K562 (cell line): ENCODE results near the gene INTS6L. TPM values are rescaled to one million over a fixed set of nuclear protein-coding genes. Genes with fewer than 3 reads are reported as not detected.

Experiments used
- ARID1B ChIP-seq: fragments of 450-650 bp; IDR thresholded peaks from 2 replicates; pipeline ENCODE4 v1.6.1; 2016; ENCODE audit warnings: antibody characterized with exemption, mild to moderate bottlenecking, inconsistent platforms
- ATF7 ChIP-seq: fragments of 450-650 bp; IDR thresholded peaks from 2 replicates; pipeline ENCODE4 v1.7.1; 2014; ENCODE audit warnings: mild to moderate bottlenecking, moderate library complexity
- CHAMP1 ChIP-seq: fragments of 450-650 bp; IDR thresholded peaks from 2 replicates; pipeline ENCODE4 v1.6.1; 2016; ENCODE audit warnings: mild to moderate bottlenecking
- ELF2 ChIP-seq: fragments of 250-450 bp; sonication (Bioruptor Pico); IDR thresholded peaks from 2 replicates; pipeline ENCODE4 v1.5.0; 2021; ENCODE audit warnings: mild to moderate bottlenecking
- KDM1A ChIP-seq, 2 experiments: fragments of 450-650 bp; IDR thresholded peaks; 2 replicates each; pipeline ENCODE4 v1.6.1; 2016; ENCODE audit warnings: mild to moderate bottlenecking in 2 of 2
- LEF1 ChIP-seq: fragments of 450-650 bp; IDR thresholded peaks from 2 replicates; pipeline ENCODE4 v1.6.1; 2016; ENCODE audit warnings: mild to moderate bottlenecking
- MEIS2 ChIP-seq: fragments of 450-650 bp; IDR thresholded peaks from 2 replicates; pipeline ENCODE4 v1.6.1; 2014; ENCODE audit warnings: mild to moderate bottlenecking; ENCODE audit not compliant: partially characterized antibody
- MYNN ChIP-seq, 2 experiments: sonication (generic); formaldehyde crosslinking in 1 of 2; IDR thresholded peaks; 2 replicates each; pipeline versions ENCODE4 v1.5.0 to v1.6.1; 2016 to 2020; ENCODE audit warnings: antibody characterized with exemption in 1 of 2, missing genetic modification reagents in 1 of 2
- NFRKB ChIP-seq: fragments of 450-650 bp; IDR thresholded peaks from 2 replicates; pipeline ENCODE4 v1.6.1; 2016; ENCODE audit warnings: low read depth
- PBX2 ChIP-seq, 2 experiments: IDR thresholded peaks in 1 of 2; conservative IDR thresholded peaks in 1 of 2; 2 replicates each; pipeline ENCODE4 v1.6.1; 2016; ENCODE audit warnings: low read depth in 2 of 2, mild to moderate bottlenecking in 1 of 2, missing compliant biosample characterization in 1 of 2, missing genetic modification characterization in 1 of 2, moderate library complexity in 1 of 2
- PYGO2 ChIP-seq: fragments of 450-650 bp; IDR thresholded peaks from 2 replicates; pipeline ENCODE4 v1.6.1; 2016; ENCODE audit warnings: mild to moderate bottlenecking, missing genetic modification characterization, moderate library complexity, missing compliant biosample characterization
- SMAD4 ChIP-seq: fragments of 250-450 bp; sonication (Bioruptor Pico); conservative IDR thresholded peaks from 2 replicates; pipeline ENCODE4 v1.8.0; 2021; ENCODE audit warnings: inconsistent platforms, mild to moderate bottlenecking, moderate library complexity
- SMARCA4 ChIP-seq: fragments of 450-650 bp; IDR thresholded peaks from 2 replicates; pipeline ENCODE4 v1.6.1; 2016
- SMARCE1 ChIP-seq: fragments of 450-650 bp; IDR thresholded peaks from 2 replicates; pipeline ENCODE4 v1.7.1; 2016; ENCODE audit warnings: mild to moderate bottlenecking
- SOX6 ChIP-seq: fragments of 450-650 bp; IDR thresholded peaks from 2 replicates; pipeline ENCODE4 v1.6.1; 2014; ENCODE audit warnings: mild to moderate bottlenecking
- STAT5A ChIP-seq: IDR thresholded peaks from 2 replicates; pipeline ENCODE4 v1.6.1; 2012; ENCODE audit warnings: low read length, inconsistent platforms, borderline replicate concordance
- TEAD4 ChIP-seq, 2 experiments: sonication (generic) in 1 of 2; formaldehyde crosslinking in 1 of 2; IDR thresholded peaks; 2 replicates each; pipeline versions ENCODE4 v1.6.1 to v1.8.0; 2012 to 2022; ENCODE audit warnings: borderline replicate concordance in 1 of 2, inconsistent platforms in 1 of 2, low read length in 1 of 2, mild to moderate bottlenecking in 1 of 2, missing genetic modification reagents in 1 of 2
- THRA ChIP-seq: fragments of 450-650 bp; IDR thresholded peaks from 2 replicates; pipeline ENCODE4 v1.6.1; 2017; ENCODE audit warnings: mild to moderate bottlenecking, moderate library complexity
- ZKSCAN8 ChIP-seq: fragments of 200-800 bp; sonication (Bioruptor generic); IDR thresholded peaks from 2 replicates; pipeline ENCODE4 v1.6.1; 2016; ENCODE audit warnings: missing genetic modification characterization, missing compliant biosample characterization
- ZNF586 ChIP-seq: fragments of 450-650 bp; formaldehyde crosslinking; conservative IDR thresholded peaks from 2 replicates; pipeline ENCODE4 v1.4.0; 2020; ENCODE audit warnings: mild to moderate bottlenecking, moderate library complexity
- ZNF589 ChIP-seq: fragments of 200-800 bp; sonication (Bioruptor generic); IDR thresholded peaks from 2 replicates; pipeline ENCODE4 v1.6.1; 2016; ENCODE audit warnings: low read depth, missing genetic modification characterization, missing compliant biosample characterization
- ZNF785 ChIP-seq: fragments of 250-450 bp; sonication (Bioruptor Pico); IDR thresholded peaks from 2 replicates; pipeline ENCODE4 v1.4.0; 2020; ENCODE audit warnings: mild to moderate bottlenecking
- polyA plus RNA-seq, 8 experiments: library from polyadenylated mRNA; depleted of rRNA in 4 of 8; stranded (reverse) in 5 of 8; unstranded in 3 of 8; fragments of >200 nt; fragmentation: Nextera tagmentation in 2 of 8; fragmentation: Illumina TruSeq in 1 of 8; extraction: Ambion mirVana in 2 of 8; extraction: Trizol in 1 of 8; gene quantifications; 2 replicates each; pipeline versions ENCODE4 v1.2.1 to v1.2.3, GENCODE V29; 2011 to 2014; ENCODE audit warnings: inconsistent platforms in 1 of 8, missing spikeins in 1 of 8
- total RNA-seq, 7 experiments: library from RNA; depleted of rRNA in 6 of 7; stranded (reverse); fragments of >200 nt in 6 of 7; fragmentation: Illumina TruSeq in 2 of 7; extraction: Trizol in 2 of 7; gene quantifications; 2 replicates each; pipeline versions ENCODE4 v1.2.1 to v1.2.3, GENCODE V29; 2011 to 2021; ENCODE audit warnings: low replicate concordance in 1 of 7

INTS6L gene
- total and polyA plus RNA-seq, 9 of the 15 experiments (the other 6 are each of a cell fraction or from before 2014, with no cell fraction given) = 6.1 to 44.9 (median 21.9) TPM

GRCh38 chrX:135522132-135522530 lies 1.7 kb downstream of the INTS6L start (continued):
- TF ChIP-seq PBX2 (CRISPR knock-in tag; IDR thresholded peaks at IDR 0.05; ENCODE audit: low read depth) (no peak), PBX2 (tag; conservative IDR thresholded peaks at IDR 0.05; ENCODE audit: low read depth) (peak; percentile 91), ZNF785 (CRISPR knock-in tag) (no peak), ARID1B (peak; percentile 92), SMAD4 (CRISPR knock-in tag) (no peak; the same call in 1 of the 2 replicates), TEAD4 (IDR thresholded peaks at IDR 0.05; ENCODE audit: low read length) (peak; percentile 87), TEAD4 (CRISPR knock-in tag; IDR thresholded peaks at IDR 0.05; ENCODE audit: borderline replicate concordance) (no peak), PYGO2 (tag) (0 out of 2 replicates have a peak, but pooled peaks have one; percentile 2), ZNF589 (CRISPR knock-in tag) (0 out of 2 replicates have a peak, but pooled peaks have one; percentile 22), MYNN (IDR thresholded peaks at IDR 0.05) (peak; percentile 95), MYNN (CRISPR knock-in tag; IDR thresholded peaks at IDR 0.05) (no peak), SOX6 (peak; percentile 60), ZNF586 (CRISPR knock-in tag) (no peak), LEF1 (peak; percentile 73; the same call in 1 of the 2 replicates), THRA (no peak), NFRKB (peak; percentile 34; the same call in 1 of the 2 replicates), ATF7 (0 out of 2 replicates have a peak, but pooled peaks have one; percentile 4), MEIS2 (peak; percentile 95), SMARCE1 (peak; percentile 59), STAT5A (peak; percentile 67; the same call in 1 of the 2 replicates), ELF2 (no peak), ZKSCAN8 (CRISPR knock-in tag) (0 out of 2 replicates have a peak, but pooled peaks have one; percentile 13), KDM1A (IDR thresholded peaks at IDR 0.05) (peak; percentile 67 to 76), SMARCA4 (peak; percentile 84), CHAMP1 (no peak)
